Adrenal gland (tissue), 12 donors: ENCODE data around the gene HMGB4. TPM values are rescaled to one million over a fixed set of nuclear protein-coding genes. Genes with fewer than 3 reads are reported as not detected.
A peak's percentile ranks its signal among the peaks of the same experiment; 100 is the strongest.

Source experiments
- DNase-seq, 7 donors: peaks; one replicate each; pipeline ENCODE4 v3.0.0-alpha.2; 2019 to 2020
- H3K27ac ChIP-seq, 5 donors: fragments of 200-600 bp; sonication (generic) in 4 of 5; 1 replicate in 3 of 5; 2 replicates in 2 of 5; pipeline versions ENCODE4 v1.5.1 to v1.8.0; 2016 to 2020; ENCODE audit warnings: mild to moderate bottlenecking in 1 of 5
- H3K27me3 ChIP-seq: fragments of 200-600 bp; 2 replicates; pipeline ENCODE4 v1.8.0; 2021
- H3K36me3 ChIP-seq, 2 donors: fragments of 200-600 bp; replicated peaks in 1 of 2; 1 replicate in 1 of 2; 2 replicates in 1 of 2; pipeline versions ENCODE4 v1.5.1 to v1.8.0; 2018 to 2022
- H3K4me1 ChIP-seq, 2 donors: fragments of 200-600 bp; replicated peaks in 1 of 2; 1 replicate in 1 of 2; 2 replicates in 1 of 2; pipeline versions ENCODE4 v1.5.1 to v1.8.0; 2018 to 2021
- H3K4me3 ChIP-seq, 4 donors: fragments of 200-600 bp; sonication (generic) in 3 of 4; one replicate each; pipeline ENCODE4 v1.5.1; 2016 to 2018
- H3K9me3 ChIP-seq, 3 donors: fragments of 200-600 bp; sonication (generic) in 1 of 3; replicated peaks in 1 of 3; 1 replicate in 2 of 3; 2 replicates in 1 of 3; pipeline versions ENCODE4 v1.5.1 to v1.8.0; 2016 to 2021
- CTCF ChIP-seq, 6 experiments: fragments of 450-650 bp in 4 of 6; fragments of 200-600 bp in 2 of 6; sonication (generic) in 1 of 6; IDR thresholded peaks; 1 replicate in 5 of 6; 2 replicates in 1 of 6; pipeline versions ENCODE4 v1.5.1 to v1.8.0; 2016 to 2021; ENCODE audit warnings: antibody characterized with exemption in 6 of 6, mild to moderate bottlenecking in 2 of 6, moderate library complexity in 1 of 6
- POLR2A ChIP-seq, 2 donors: fragments of 450-650 bp; IDR thresholded peaks; one replicate each; pipeline ENCODE4 v1.6.1; 2017; ENCODE audit warnings: antibody characterized with exemption in 2 of 2, mild to moderate bottlenecking in 2 of 2, moderate library complexity in 1 of 2
- WGBS, 4 donors: extraction: QIAGEN DNeasy Blood & Tissue Kit in 2 of 4; methylation state at CpG; one replicate each; pipeline versions ENCODE4 v1.1.5 to v1.1.7; 2013 to 2017; 5-methylcytosine and 5-hydroxymethylcytosine counted together
- intact Hi-C, 2 donors: fragments of 100-400 bp; cut with DNase I; formaldehyde crosslinking; loops; one replicate each; pipeline versions ENCODE4 v1.14.1 to v1.15.0; 2022 to 2023
- polyA plus RNA-seq, 3 donors: library from polyadenylated mRNA; stranded (reverse); fragments of 200-250 nt in 2 of 3; fragments of 350-450 nt in 1 of 3; fragmentation: Illumina TruSeq in 1 of 3; extraction: RNeasy Lipid Tissue Mini Kit (QIAGEN cat#74804) in 1 of 3; gene quantifications; one replicate each; pipeline ENCODE4 v1.2.3, GENCODE V29; 2013 to 2014
- total RNA-seq, 9 donors: library from RNA; depleted of rRNA in 4 of 9; stranded (reverse); fragments of >200 nt in 4 of 9; fragments of 120-200 nt in 1 of 9; fragmentation: NEBNext Ultra II Directional in 1 of 9; extraction: Animal tissue kit (Norgen Biotek cat#: 25700) in 1 of 9; gene quantifications; one replicate each; pipeline versions ENCODE4 v1.1.0 to v1.2.4, GENCODE V29; 2013 to 2023
- donor health status: healthy with polysubstance abuse.
- donor health status: Bipolar disorder and iron deficiency.
- donor health status: DM: yes; HTN: yes; CAD: no.
- donor health status: DM: no; HTN: no; CAD: no.
- donor health status: DM: no; HTN: no; CAD: no.
- donor health status: DM: yes; HTN: yes; CAD: no.

HMGB4 gene
- total and polyA plus RNA-seq, 12 donors: not detected

- no peak for TF ChIP-seq POLR2A (IDR thresholded peaks at IDR 0.05)
- no peak for TF ChIP-seq CTCF (IDR thresholded peaks at IDR 0.05)
- 86 to 97% (median 90%) methylated on average over 1 to 2 of the region's 2 CpGs for WGBS, 4 donors
- DNase-seq: no peak
- no peak overlapping the region for H3K27ac ChIP-seq
- peaks cover 8 to 10% of the 10 kb centered on the region in 2 donors for H3K4me1 ChIP-seq
- no peaks in the 10 kb centered on the region for H3K36me3 ChIP-seq
- H3K4me3 ChIP-seq: no peak overlapping the region
- H3K9me3 ChIP-seq: no peaks in the 10 kb centered on the region
- H3K27me3 ChIP-seq: no peaks in the 10 kb centered on the region
- intact Hi-C loops: no loop called here
Measured at GRCh38 chr1:33895976-33896375, 32.1 kb downstream of the HMGB4 start.

GRCh38 chr1:33897092-33897725, 33.3 kb downstream of the HMGB4 start:
- Histone ChIP-seq H3K9me3 (no peaks in the 10 kb centered on the region), H3K4me1 (peaks cover 8 to 10% of the 10 kb centered on the region in 2 donors), H3K4me3 (no peak overlapping the region), H3K27me3 (no peaks in the 10 kb centered on the region), H3K27ac (no peak overlapping the region), H3K36me3 (no peaks in the 10 kb centered on the region)
- 69 to 80% (median 76%) methylated on average over 3 to 5 of the region's 5 CpGs for WGBS, 4 donors
- TF ChIP-seq POLR2A (IDR thresholded peaks at IDR 0.05) (no peak), CTCF (IDR thresholded peaks at IDR 0.05) (no peak)
- intact Hi-C loops: no loop called here
- DNase-seq: no peak

- Histone ChIP-seq H3K36me3 (no peaks in the 10 kb centered on the region), H3K27me3 (no peaks in the 10 kb centered on the region), H3K27ac (peak overlapping the region in 1 of 5 donors; percentile 2), H3K4me1 (peaks cover 10 to 17% of the 10 kb centered on the region in 2 donors), H3K9me3 (no peaks in the 10 kb centered on the region), H3K4me3 (no peak overlapping the region)
- TF ChIP-seq POLR2A (IDR thresholded peaks at IDR 0.05) (no peak), CTCF (IDR thresholded peaks at IDR 0.05) (no peak)
- no peak for DNase-seq
- 75 to 84% (median 78%) methylated on average over 3 of the region's 3 CpGs for WGBS, 4 donors
- intact Hi-C loops: no loop called here
Measured at GRCh38 chr1:33898406-33898805, 34.5 kb downstream of the HMGB4 start.

DNA sequence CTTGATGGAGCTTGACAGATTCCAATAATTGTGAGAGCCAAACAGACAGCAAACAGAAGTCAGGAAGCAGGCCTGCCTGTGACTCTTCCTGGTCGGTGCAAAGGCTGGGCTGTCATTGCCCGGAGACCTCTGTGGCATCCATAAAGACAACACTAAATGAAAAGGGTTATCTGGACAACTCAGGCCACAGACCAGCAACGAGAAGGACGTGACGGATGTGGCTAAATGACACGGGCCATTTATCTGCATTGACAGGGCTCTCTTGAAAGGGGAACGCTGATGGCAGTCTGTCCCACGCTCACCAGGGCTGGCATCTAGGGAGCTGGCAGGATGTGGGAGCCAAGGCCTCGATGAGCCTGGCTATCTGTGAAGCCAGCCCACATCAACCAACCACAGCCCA, 35.0 kb downstream of the HMGB4 start:
- no peaks in the 10 kb centered on the region for H3K36me3 ChIP-seq
- H3K27me3 ChIP-seq: no peaks in the 10 kb centered on the region
- H3K9me3 ChIP-seq: no peaks in the 10 kb centered on the region
- intact Hi-C loops: no loop called here
- H3K4me1 ChIP-seq: peaks cover 10 to 20% of the 10 kb centered on the region in 2 donors
- no peak for DNase-seq
- H3K27ac ChIP-seq: peak overlapping the region in 1 of 5 donors; percentile 2
- WGBS, 4 donors: 57 to 89% (median 68%) methylated on average over 6 to 9 of the region's 9 CpGs
- no peak overlapping the region for H3K4me3 ChIP-seq
- TF ChIP-seq POLR2A (IDR thresholded peaks at IDR 0.05) (no peak), CTCF (IDR thresholded peaks at IDR 0.05) (no peak)
